HEK293 (cell line): ENCODE data around the gene F2.

ENCODE experiments used
- CTCF ChIA-PET: fragments of 350-600 bp; formaldehyde crosslinking; extraction: SDS; loops from one replicate; lab custom pipeline; 2021; ENCODE audit warnings: antibody characterized with exemption; lab: Yijun Ruan, JAX
- POLR2A ChIA-PET: fragments of 300-600 bp; formaldehyde crosslinking; extraction: SDS; loops from one replicate; lab custom pipeline; 2020; ENCODE audit warnings: antibody characterized with exemption, inconsistent platforms; lab: Yijun Ruan, JAX
- H3K27ac ChIP-seq: fragments of 200-500 bp; sonication (Bioruptor generic); 2 replicates; pipeline ENCODE4 v1.5.1; 2014; ENCODE audit warnings: low read depth, low read length, control low read depth, inconsistent platforms; ENCODE audit errors: extremely low read depth
- H3K36me3 ChIP-seq, 2 experiments: fragments of 200-500 bp in 1 of 2; sonication (Bioruptor generic) in 1 of 2; 1 replicate in 1 of 2; 2 replicates in 1 of 2; pipeline ENCODE4 v1.5.1; 2014 to 2017; ENCODE audit warnings: inconsistent platforms in 2 of 2, low read length in 2 of 2; ENCODE audit not compliant: control insufficient read depth in 2 of 2, insufficient read depth in 1 of 2
- H3K4me1 ChIP-seq: fragments of 200-500 bp; sonication (Bioruptor generic); 2 replicates; pipeline ENCODE4 v1.5.1; 2014; ENCODE audit warnings: mild to moderate bottlenecking, low read length, inconsistent platforms; ENCODE audit not compliant: control insufficient read depth, insufficient read depth
- H3K4me3 ChIP-seq: 2 replicates; pipeline ENCODE4 v1.5.1; 2011; ENCODE audit warnings: low read depth, mild to moderate bottlenecking, control low read depth, low read length, moderate library complexity
- H3K9me3 ChIP-seq: fragments of 200-500 bp; sonication (Bioruptor generic); 2 replicates; pipeline ENCODE4 v1.5.1; 2014; ENCODE audit warnings: low read depth, low read length, inconsistent platforms; ENCODE audit not compliant: control insufficient read depth, insufficient read depth
- BCL11A ChIP-seq: fragments of 450-650 bp; formaldehyde crosslinking; IDR thresholded peaks from 2 replicates; pipeline ENCODE4 v1.5.1; 2016; ENCODE audit warnings: low read depth, missing biosample characterization, missing genetic modification characterization
- IKZF3 ChIP-seq: fragments of 450-650 bp; IDR thresholded peaks from 2 replicates; pipeline ENCODE4 v1.5.0; 2018; ENCODE audit warnings: missing biosample characterization, mild to moderate bottlenecking, missing genetic modification characterization, moderate library complexity
- PRDM1 ChIP-seq: fragments of 450-650 bp; formaldehyde crosslinking; IDR thresholded peaks from 2 replicates; pipeline ENCODE4; 2016; ENCODE audit warnings: missing biosample characterization, missing genetic modification characterization
- REPIN1 ChIP-seq: fragments of 450-650 bp; formaldehyde crosslinking; IDR thresholded peaks from 2 replicates; pipeline ENCODE4 v1.5.1; 2017; ENCODE audit warnings: missing biosample characterization, missing genetic modification characterization, low read depth
- ZBTB7A ChIP-seq: fragments of 450-650 bp; formaldehyde crosslinking; IDR thresholded peaks from 2 replicates; pipeline ENCODE4 v1.5.1; 2016; ENCODE audit warnings: low read depth, missing biosample characterization, missing genetic modification characterization
- ZNF140 ChIP-seq: fragments of 450-650 bp; formaldehyde crosslinking; IDR thresholded peaks from 2 replicates; pipeline ENCODE4 v1.5.1; 2016; ENCODE audit warnings: missing biosample characterization, missing genetic modification characterization
- ZNF514 ChIP-seq: fragments of 450-650 bp; formaldehyde crosslinking; IDR thresholded peaks from 2 replicates; pipeline ENCODE4 v1.5.1; 2016; ENCODE audit warnings: missing biosample characterization, missing genetic modification characterization
- ZNF768 ChIP-seq: fragments of 450-650 bp; formaldehyde crosslinking; IDR thresholded peaks from 2 replicates; pipeline ENCODE4 v1.5.1; 2018; ENCODE audit warnings: missing biosample characterization, mild to moderate bottlenecking, missing genetic modification characterization
- ZNF776 ChIP-seq: fragments of 450-650 bp; formaldehyde crosslinking; IDR thresholded peaks from 2 replicates; pipeline ENCODE4 v1.5.0; 2017; ENCODE audit warnings: missing biosample characterization, missing genetic modification characterization, borderline replicate concordance
- ZSCAN23 ChIP-seq: fragments of 450-650 bp; formaldehyde crosslinking; IDR thresholded peaks from 2 replicates; pipeline ENCODE4 v1.5.1; 2016; ENCODE audit warnings: missing biosample characterization, missing genetic modification characterization
- TF ChIP-seq, protein P1 (sequence below): fragments of 450-650 bp; formaldehyde crosslinking; IDR thresholded peaks from 2 replicates; pipeline ENCODE4 v1.5.1; 2017; ENCODE audit warnings: missing biosample characterization, missing genetic modification characterization
- TF ChIP-seq, protein P2 (sequence below): fragments of 450-650 bp; formaldehyde crosslinking; IDR thresholded peaks from 2 replicates; pipeline ENCODE4 v1.5.1; 2016; ENCODE audit warnings: missing biosample characterization, missing genetic modification characterization
- TF ChIP-seq, protein P3 (sequence below): fragments of 450-650 bp; formaldehyde crosslinking; IDR thresholded peaks from 2 replicates; pipeline ENCODE4 v1.5.1; 2016; ENCODE audit warnings: missing biosample characterization, missing genetic modification characterization

Gene F2

DNA sequence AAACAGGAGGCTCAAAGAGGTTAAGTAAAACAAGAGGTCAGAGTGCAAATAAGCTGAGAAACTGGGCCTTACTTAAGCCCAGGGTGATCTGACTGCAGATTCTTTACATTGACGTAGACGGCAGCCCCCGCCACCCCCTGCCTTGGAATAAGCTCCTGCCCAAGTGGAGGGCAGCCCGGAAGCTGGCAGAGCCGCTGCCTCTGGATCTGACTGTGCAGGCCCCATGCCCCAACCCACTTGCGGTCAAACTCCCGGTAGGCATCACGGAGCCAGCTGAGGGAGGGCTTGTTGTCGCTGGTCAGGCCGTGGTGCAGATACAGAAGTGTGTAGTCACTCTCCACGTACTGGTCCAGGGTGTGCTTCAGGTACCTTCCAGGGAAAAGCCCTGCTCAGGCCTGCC, 37.2 kb upstream of the F2 start (continued):
- TF ChIP-seq ZBTB7A (no peak), ZNF776 (tag by site-specific recombination) (no peak), IKZF3 (tag by site-specific recombination) (no peak), REPIN1 (tag by site-specific recombination) (no peak)
- TF ChIP-seq, protein P1, sequence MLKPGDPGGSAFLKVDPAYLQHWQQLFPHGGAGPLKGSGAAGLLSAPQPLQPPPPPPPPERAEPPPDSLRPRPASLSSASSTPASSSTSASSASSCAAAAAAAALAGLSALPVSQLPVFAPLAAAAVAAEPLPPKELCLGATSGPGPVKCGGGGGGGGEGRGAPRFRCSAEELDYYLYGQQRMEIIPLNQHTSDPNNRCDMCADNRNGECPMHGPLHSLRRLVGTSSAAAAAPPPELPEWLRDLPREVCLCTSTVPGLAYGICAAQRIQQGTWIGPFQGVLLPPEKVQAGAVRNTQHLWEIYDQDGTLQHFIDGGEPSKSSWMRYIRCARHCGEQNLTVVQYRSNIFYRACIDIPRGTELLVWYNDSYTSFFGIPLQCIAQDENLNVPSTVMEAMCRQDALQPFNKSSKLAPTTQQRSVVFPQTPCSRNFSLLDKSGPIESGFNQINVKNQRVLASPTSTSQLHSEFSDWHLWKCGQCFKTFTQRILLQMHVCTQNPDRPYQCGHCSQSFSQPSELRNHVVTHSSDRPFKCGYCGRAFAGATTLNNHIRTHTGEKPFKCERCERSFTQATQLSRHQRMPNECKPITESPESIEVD (tag by site-specific recombination): no peak
- TF ChIP-seq, all 188 proteins: peak for 0

DNA sequence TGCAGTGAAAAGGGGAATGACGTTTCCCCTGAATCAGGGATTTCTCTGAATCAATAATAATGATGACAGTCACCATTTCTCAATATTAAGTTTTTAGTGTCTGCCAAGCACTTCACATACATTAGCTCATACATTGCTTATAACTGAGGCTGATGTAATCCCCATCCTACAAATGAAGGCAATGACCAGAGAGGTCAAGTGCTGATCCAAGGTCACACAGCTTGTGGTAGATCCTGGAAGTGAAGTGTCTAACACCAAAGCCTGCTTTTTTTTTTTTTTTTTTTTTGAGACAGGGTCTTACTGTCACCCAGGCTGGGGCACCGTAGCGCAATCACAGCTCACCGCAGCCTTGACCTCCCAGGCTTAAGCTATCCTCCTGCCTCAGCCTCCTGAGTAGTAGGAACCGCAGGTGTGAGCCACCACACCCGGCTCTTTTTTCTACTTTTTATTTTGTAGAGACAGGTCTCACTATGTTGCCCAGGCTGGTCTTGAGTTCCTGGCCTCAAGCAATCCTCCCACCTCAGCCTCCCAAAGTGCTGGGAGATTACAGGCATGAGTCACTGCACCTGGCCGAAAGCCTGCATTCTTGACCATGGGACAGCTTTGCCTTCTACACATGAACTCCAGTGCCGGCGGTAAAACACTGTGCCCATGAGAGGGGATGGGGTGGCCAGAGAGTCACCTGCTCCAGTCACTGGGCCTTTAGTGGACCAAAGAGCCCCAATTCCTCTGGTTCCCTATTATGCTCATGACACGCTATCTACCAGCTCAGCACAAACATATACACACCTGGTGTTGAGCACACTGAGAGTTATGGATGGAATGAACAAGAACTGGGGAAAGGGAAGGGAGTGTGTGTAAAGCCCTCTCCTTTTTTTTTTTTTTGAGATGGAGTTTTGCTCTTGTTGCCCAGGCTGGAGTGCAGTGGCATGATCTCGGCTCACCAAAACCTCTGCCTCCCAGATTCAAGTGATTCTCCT, 36.0 kb upstream of the F2 start:
- H3K36me3 ChIP-seq: peaks cover 0 to 56% of the 10 kb centered on the region in 2 experiments; a peak in 2 of 3 replicates

DNA sequence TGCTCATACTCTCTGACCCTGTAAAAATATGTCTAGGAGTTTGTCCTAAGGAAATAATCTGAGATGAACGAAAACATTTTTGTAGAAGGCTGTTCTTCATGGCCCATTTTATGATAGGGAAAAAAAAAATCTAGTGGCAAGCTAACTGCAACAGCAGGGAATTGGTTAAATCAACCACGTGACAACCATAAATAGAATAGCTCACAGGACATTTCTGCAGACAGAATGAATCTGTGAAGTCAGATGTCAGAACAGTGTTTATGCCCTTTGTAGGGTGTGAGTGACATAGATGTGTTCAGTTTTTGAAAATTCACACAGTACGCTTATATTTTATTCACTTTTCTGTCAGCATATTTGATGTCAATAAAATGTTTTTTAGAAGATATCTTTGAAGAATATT, 34.6 kb upstream of the F2 start:
- Histone ChIP-seq H3K4me1 (no peaks in the 10 kb centered on the region), H3K36me3 (peaks cover 0 to 49% of the 10 kb centered on the region in 2 experiments; a peak in 2 of 3 replicates), H3K27ac (no peak overlapping the region), H3K9me3 (no peaks in the 10 kb centered on the region), H3K4me3 (no peak overlapping the region)
- CTCF ChIA-PET: interaction anchor here (1.4 kb wide), 1 partner anchor 10 kb away, joined by 3 read pairs; no protein-coding TSS in a partner anchor
- TF ChIP-seq ZNF514 (tag by site-specific recombination) (no peak), BCL11A (no peak), ZNF140 (tag by site-specific recombination) (no peak), PRDM1 (tag by site-specific recombination) (no peak), ZSCAN23 (tag by site-specific recombination) (no peak)
- POLR2A ChIA-PET: no interaction called here

More for the DNA sequence above, 36.0 kb upstream of the F2 start:
- ChIA-PET CTCF (interaction anchor here (0.7 to 1.4 kb wide), 2 partner anchors 9 to 383 kb away, joined by 3 read pairs; no protein-coding TSS in a partner anchor), POLR2A (interaction anchor here (0.5 to 0.6 kb wide), 2 partner anchors 24 to 153 kb away, joined by 3 to 5 read pairs; no protein-coding TSS in a partner anchor)
- no peaks in the 10 kb centered on the region for H3K9me3 ChIP-seq
- no peak overlapping the region for H3K4me3 ChIP-seq
- no peak overlapping the region for H3K27ac ChIP-seq
- no peaks in the 10 kb centered on the region for H3K4me1 ChIP-seq
- TF ChIP-seq, protein P2, sequence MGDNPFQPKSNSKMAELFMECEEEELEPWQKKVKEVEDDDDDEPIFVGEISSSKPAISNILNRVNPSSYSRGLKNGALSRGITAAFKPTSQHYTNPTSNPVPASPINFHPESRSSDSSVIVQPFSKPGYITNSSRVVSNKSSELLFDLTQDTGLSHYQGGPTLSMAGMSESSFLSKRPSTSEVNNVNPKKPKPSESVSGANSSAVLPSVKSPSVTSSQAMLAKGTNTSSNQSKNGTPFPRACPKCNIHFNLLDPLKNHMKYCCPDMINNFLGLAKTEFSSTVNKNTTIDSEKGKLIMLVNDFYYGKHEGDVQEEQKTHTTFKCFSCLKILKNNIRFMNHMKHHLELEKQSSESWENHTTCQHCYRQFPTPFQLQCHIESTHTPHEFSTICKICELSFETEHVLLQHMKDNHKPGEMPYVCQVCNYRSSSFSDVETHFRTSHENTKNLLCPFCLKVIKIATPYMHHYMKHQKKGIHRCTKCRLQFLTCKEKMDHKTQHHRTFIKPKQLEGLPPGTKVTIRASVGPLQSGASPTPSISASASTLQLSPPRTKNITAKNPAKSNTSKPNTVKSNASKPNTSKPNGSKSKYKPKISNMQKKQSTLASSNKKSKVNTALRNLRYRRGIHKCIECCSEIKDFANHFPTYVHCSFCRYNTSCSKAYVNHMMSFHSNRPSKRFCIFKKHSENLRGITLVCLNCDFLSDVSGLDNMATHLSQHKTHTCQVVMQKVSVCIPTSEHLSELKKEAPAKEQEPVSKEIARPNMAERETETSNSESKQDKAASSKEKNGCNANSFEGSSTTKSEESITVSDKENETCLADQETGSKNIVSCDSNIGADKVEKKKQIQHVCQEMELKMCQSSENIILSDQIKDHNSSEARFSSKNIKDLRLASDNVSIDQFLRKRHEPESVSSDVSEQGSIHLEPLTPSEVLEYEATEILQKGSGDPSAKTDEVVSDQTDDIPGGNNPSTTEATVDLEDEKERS: 0 out of 2 replicates have a peak, but pooled peaks have one; percentile 8
- TF ChIP-seq, protein P3, sequence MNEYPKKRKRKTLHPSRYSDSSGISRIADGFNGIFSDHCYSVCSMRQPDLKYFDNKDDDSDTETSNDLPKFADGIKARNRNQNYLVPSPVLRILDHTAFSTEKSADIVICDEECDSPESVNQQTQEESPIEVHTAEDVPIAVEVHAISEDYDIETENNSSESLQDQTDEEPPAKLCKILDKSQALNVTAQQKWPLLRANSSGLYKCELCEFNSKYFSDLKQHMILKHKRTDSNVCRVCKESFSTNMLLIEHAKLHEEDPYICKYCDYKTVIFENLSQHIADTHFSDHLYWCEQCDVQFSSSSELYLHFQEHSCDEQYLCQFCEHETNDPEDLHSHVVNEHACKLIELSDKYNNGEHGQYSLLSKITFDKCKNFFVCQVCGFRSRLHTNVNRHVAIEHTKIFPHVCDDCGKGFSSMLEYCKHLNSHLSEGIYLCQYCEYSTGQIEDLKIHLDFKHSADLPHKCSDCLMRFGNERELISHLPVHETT (tag by site-specific recombination): no peak
- peak; percentile 85 for TF ChIP-seq ZNF768 (tag by site-specific recombination)
